CD14-positive monocyte (primary cell): ENCODE results near the gene DUS4L. TPM values are rescaled to one million over a fixed set of nuclear protein-coding genes. Genes with fewer than 3 reads are reported as not detected.

Experiments used
- DNase-seq, 3 donors: peaks; one replicate each; pipeline ENCODE4 v3.0.0-alpha.2; 2011 to 2022
- H2AFZ ChIP-seq: 2 replicates; pipeline ENCODE4 v1.6.0; 2012; ENCODE audit warnings: mild to moderate bottlenecking, low read depth, low read length, inconsistent platforms; ENCODE audit not compliant: insufficient read depth, poor library complexity, severe bottlenecking
- H3K27ac ChIP-seq, 2 donors: 1 replicate in 1 of 2; 2 replicates in 1 of 2; pipeline ENCODE4 v1.5.1; 2012 to 2013; ENCODE audit warnings: low read length in 2 of 2, control low read depth in 1 of 2, inconsistent platforms in 1 of 2, low read depth in 1 of 2, mild to moderate bottlenecking in 1 of 2
- H3K27me3 ChIP-seq, 2 donors: one replicate each; pipeline versions ENCODE4 v1.6.0 to v1.6.1; 2011 to 2013; ENCODE audit warnings: low read length in 2 of 2; ENCODE audit not compliant: control insufficient read depth in 2 of 2, insufficient read depth in 2 of 2
- H3K36me3 ChIP-seq, 2 donors: replicated peaks in 1 of 2; 1 replicate in 1 of 2; 2 replicates in 1 of 2; pipeline versions ENCODE4 v1.5.1 to v1.6.1; 2012 to 2013; ENCODE audit warnings: low read length in 2 of 2, control low read depth in 1 of 2, inconsistent platforms in 1 of 2, mild to moderate bottlenecking in 1 of 2; ENCODE audit not compliant: insufficient read depth in 2 of 2, control insufficient read depth in 1 of 2
- H3K4me1 ChIP-seq, 2 donors: 1 replicate in 1 of 2; 2 replicates in 1 of 2; pipeline versions ENCODE4 v1.5.1 to v1.6.1; 2012 to 2013; ENCODE audit warnings: low read length in 2 of 2, control low read depth in 1 of 2, inconsistent platforms in 1 of 2, mild to moderate bottlenecking in 1 of 2, moderate library complexity in 1 of 2; ENCODE audit not compliant: insufficient read depth in 2 of 2, control insufficient read depth in 1 of 2
- H3K4me2 ChIP-seq: replicated peaks from 2 replicates; pipeline ENCODE3; 2012; ENCODE audit warnings: low read length, moderate library complexity, mild to moderate bottlenecking; ENCODE audit not compliant: poor library complexity, severe bottlenecking; ENCODE audit errors: extremely low read depth
- H3K4me3 ChIP-seq, 3 experiments: fragments of 200-600 bp in 1 of 3; sonication (generic) in 1 of 3; replicated peaks in 1 of 3; 1 replicate in 2 of 3; 2 replicates in 1 of 3; pipeline ENCODE4 v1.5.1; 2011 to 2013; ENCODE audit warnings: low read length in 3 of 3, mild to moderate bottlenecking in 3 of 3, control low read depth in 2 of 3, low read depth in 2 of 3, inconsistent platforms in 1 of 3, moderate library complexity in 1 of 3
- H3K79me2 ChIP-seq: 2 replicates; pipeline ENCODE4 v1.6.0; 2012; ENCODE audit warnings: mild to moderate bottlenecking, control low read depth, inconsistent platforms, low read length, moderate library complexity; ENCODE audit not compliant: insufficient read depth
- H3K9ac ChIP-seq: 2 replicates; pipeline ENCODE4 v1.6.0; 2017; ENCODE audit warnings: low read length, mild to moderate bottlenecking; ENCODE audit not compliant: insufficient read depth, poor library complexity, severe bottlenecking
- H3K9me3 ChIP-seq, 2 donors: replicated peaks in 1 of 2; 1 replicate in 1 of 2; 2 replicates in 1 of 2; pipeline versions ENCODE4 v1.5.1 to v1.6.1; 2012 to 2013; ENCODE audit warnings: low read length in 2 of 2, control low read depth in 1 of 2; ENCODE audit not compliant: control insufficient read depth in 1 of 2, insufficient read depth in 1 of 2
- H4K20me1 ChIP-seq: 2 replicates; pipeline ENCODE4 v1.6.0; 2012; ENCODE audit warnings: mild to moderate bottlenecking, low read length, control low read depth, moderate library complexity; ENCODE audit not compliant: insufficient read depth
- H3K27ac Mint-ChIP-seq, 7 donors: one replicate each; pipeline ENCODE4 v1.8.0; 2020; ENCODE audit warnings: mild to moderate bottlenecking in 7 of 7, mixed read lengths in 7 of 7, moderate library complexity in 6 of 7, inconsistent platforms in 2 of 7
- H3K27me3 Mint-ChIP-seq, 3 donors: one replicate each; pipeline ENCODE4 v1.8.0; 2021 to 2022; ENCODE audit warnings: low read depth in 3 of 3, mild to moderate bottlenecking in 3 of 3, mixed read lengths in 3 of 3, moderate library complexity in 3 of 3, inconsistent platforms in 1 of 3
- H3K36me3 Mint-ChIP-seq, 2 donors: one replicate each; pipeline ENCODE4 v1.8.0; 2020; ENCODE audit warnings: mixed read lengths in 2 of 2, inconsistent platforms in 1 of 2, mild to moderate bottlenecking in 1 of 2
- H3K4me1 Mint-ChIP-seq: one replicate; pipeline ENCODE4 v1.8.0; 2020; ENCODE audit warnings: mild to moderate bottlenecking, mixed read lengths
- H3K4me3 Mint-ChIP-seq, 2 donors: one replicate each; pipeline ENCODE4 v1.8.0; 2020; ENCODE audit warnings: mild to moderate bottlenecking in 2 of 2, mixed read lengths in 2 of 2, moderate library complexity in 1 of 2
- H3K9me3 Mint-ChIP-seq, 7 donors: one replicate each; pipeline ENCODE4 v1.8.0; 2020 to 2022; ENCODE audit warnings: mixed read lengths in 7 of 7, mild to moderate bottlenecking in 6 of 7, moderate library complexity in 6 of 7, inconsistent platforms in 2 of 7
- CTCF ChIP-seq: fragments of 200-600 bp; IDR thresholded peaks from one replicate; pipeline ENCODE4 v1.8.0; 2022; ENCODE audit warnings: antibody characterized with exemption, mild to moderate bottlenecking
- WGBS: methylation state at CpG from one replicate; pipeline ENCODE4 v1.1.5; 2013; ENCODE audit warnings: missing lambda C conversion rate; ENCODE audit not compliant: insufficient coverage; 5-methylcytosine and 5-hydroxymethylcytosine counted together
- intact Hi-C, 2 donors: fragments of 100-400 bp; cut with micrococcal nuclease; formaldehyde crosslinking; loops; one replicate each; pipeline versions ENCODE4 v1.15.0 to v1.15.1; 2023
- polyA plus RNA-seq, 3 donors: library from polyadenylated mRNA; depleted of rRNA in 1 of 3; unstranded in 2 of 3; stranded (reverse) in 1 of 3; fragments of 300-500 nt in 2 of 3; fragments of >200 nt in 1 of 3; fragmentation: Illumina TruSeq in 2 of 3; gene quantifications; 1 replicate in 2 of 3; 2 replicates in 1 of 3; pipeline ENCODE4 v1.2.3, GENCODE V29; 2012 to 2021

Gene DUS4L
- polyA plus RNA-seq, 3 donors = 1.6 to 2.3 (median 1.7) TPM

DNA sequence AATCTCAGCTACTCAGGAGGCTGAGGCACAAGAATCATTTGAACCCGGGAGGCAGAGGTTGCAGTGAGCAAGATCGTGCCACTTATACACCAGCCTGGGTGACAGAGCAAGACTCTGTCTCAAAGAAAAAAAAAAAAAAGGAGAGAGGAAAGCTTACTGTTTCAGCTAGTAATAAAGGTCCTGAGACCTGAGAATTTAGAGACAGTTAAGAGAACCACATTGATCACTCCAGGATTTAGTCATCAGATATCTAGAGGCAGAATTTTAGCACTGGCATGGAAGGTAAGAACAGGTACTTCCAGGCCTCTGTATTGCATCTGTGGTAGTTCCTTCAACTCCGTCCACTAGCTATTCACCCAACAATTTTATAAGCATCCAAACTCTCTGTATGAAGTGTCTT, 7.9 kb upstream of the DUS4L start:
- no peak for DNase-seq
- WGBS = 100% methylated on average over 1 of the region's 3 CpGs
- Histone ChIP-seq H3K27me3 (no peaks in the 10 kb centered on the region), H3K4me3 (no peak overlapping the region), H3K36me3 (peaks cover 41 to 71% of the 10 kb centered on the region in 2 donors), H3K4me1 (peaks cover 2 to 6% of the 10 kb centered on the region in 2 donors), H3K27ac (no peak overlapping the region), H2AFZ (no peak overlapping the region), H3K4me2 (no peak overlapping the region), H3K9me3 (no peaks in the 10 kb centered on the region), H3K79me2 (peaks cover 36% of the 10 kb centered on the region), H4K20me1 (peaks cover 10% of the 10 kb centered on the region), H3K9ac (no peak overlapping the region)
- intact Hi-C loops = no loop called here
- Mint-ChIP-seq H3K4me1 (peaks cover 9% of the 10 kb centered on the region), H3K36me3 (peaks cover 51 to 67% of the 10 kb centered on the region in 2 donors), H3K27me3 (no peaks in the 10 kb centered on the region), H3K4me3 (no peak overlapping the region), H3K27ac (peak overlapping the region in 1 of 7 donors; percentile 59), H3K9me3 (no peaks in the 10 kb centered on the region)
- TF ChIP-seq CTCF = no peak

- Histone ChIP-seq H3K4me1 (peaks cover 25 to 37% of the 10 kb centered on the region in 2 donors), H3K9ac (no peak overlapping the region), H3K9me3 (no peaks in the 10 kb centered on the region), H3K79me2 (peaks cover 60% of the 10 kb centered on the region), H3K36me3 (peaks cover 19 to 34% of the 10 kb centered on the region in 2 donors), H3K27ac (peak overlapping the region in 1 of 2 donors; percentile 23), H2AFZ (no peak overlapping the region), H3K4me2 (no peak overlapping the region), H4K20me1 (peaks cover 6% of the 10 kb centered on the region), H3K27me3 (no peaks in the 10 kb centered on the region), H3K4me3 (no peak overlapping the region)
- TF ChIP-seq CTCF = no peak
- no peak for DNase-seq
- H3K4me3 Mint-ChIP-seq = no peak overlapping the region
- peaks cover 30 to 33% of the 10 kb centered on the region in 2 donors for H3K36me3 Mint-ChIP-seq
- peaks cover 39% of the 10 kb centered on the region for H3K4me1 Mint-ChIP-seq
- no peak overlapping the region for H3K27ac Mint-ChIP-seq
- no CpG with 5 or more reads among the region's 2 CpGs for WGBS
- H3K27me3 Mint-ChIP-seq = no peaks in the 10 kb centered on the region
- intact Hi-C loops = loop anchor here (10.0 kb wide), 3 partner anchors 185 to 1685 kb away; partner anchors contain the start of genes ATXN7L1 (in 1 of the 2), CBLL1 (in 1 of the 2) and DLD (in 1 of the 2)
- H3K9me3 Mint-ChIP-seq = no peaks in the 10 kb centered on the region
Measured at GRCh38 chr7:107559864-107560263, 3.9 kb upstream of the DUS4L start.
